HEK293 (cell line): ENCODE results near the gene C2CD2L.

Experiments
- CTCF ChIA-PET: fragments of 350-600 bp; formaldehyde crosslinking; extraction: SDS; loops from one replicate; lab custom pipeline; 2021; ENCODE audit warnings: antibody characterized with exemption; lab: Yijun Ruan, JAX
- POLR2A ChIA-PET: fragments of 300-600 bp; formaldehyde crosslinking; extraction: SDS; loops from one replicate; lab custom pipeline; 2020; ENCODE audit warnings: antibody characterized with exemption, inconsistent platforms; lab: Yijun Ruan, JAX
- H3K27ac ChIP-seq: fragments of 200-500 bp; sonication (Bioruptor generic); 2 replicates; pipeline ENCODE4 v1.5.1; 2014; ENCODE audit warnings: low read depth, low read length, control low read depth, inconsistent platforms; ENCODE audit errors: extremely low read depth
- H3K36me3 ChIP-seq, 2 experiments: fragments of 200-500 bp in 1 of 2; sonication (Bioruptor generic) in 1 of 2; 1 replicate in 1 of 2; 2 replicates in 1 of 2; pipeline ENCODE4 v1.5.1; 2014 to 2017; ENCODE audit warnings: inconsistent platforms in 2 of 2, low read length in 2 of 2; ENCODE audit not compliant: control insufficient read depth in 2 of 2, insufficient read depth in 1 of 2
- H3K4me1 ChIP-seq: fragments of 200-500 bp; sonication (Bioruptor generic); 2 replicates; pipeline ENCODE4 v1.5.1; 2014; ENCODE audit warnings: mild to moderate bottlenecking, low read length, inconsistent platforms; ENCODE audit not compliant: control insufficient read depth, insufficient read depth
- H3K4me3 ChIP-seq: 2 replicates; pipeline ENCODE4 v1.5.1; 2011; ENCODE audit warnings: low read depth, mild to moderate bottlenecking, control low read depth, low read length, moderate library complexity
- H3K9me3 ChIP-seq: fragments of 200-500 bp; sonication (Bioruptor generic); 2 replicates; pipeline ENCODE4 v1.5.1; 2014; ENCODE audit warnings: low read depth, low read length, inconsistent platforms; ENCODE audit not compliant: control insufficient read depth, insufficient read depth
- ELK4 ChIP-seq: IDR thresholded peaks from 2 replicates; pipeline ENCODE4 v1.6.1; 2011; ENCODE audit warnings: mild to moderate bottlenecking, low read depth, low read length, borderline replicate concordance
- FEZF1 ChIP-seq: fragments of 450-650 bp; formaldehyde crosslinking; IDR thresholded peaks from 2 replicates; pipeline ENCODE4 v1.5.1; 2016; ENCODE audit warnings: missing biosample characterization, missing genetic modification characterization
- KLF7 ChIP-seq: fragments of 450-650 bp; formaldehyde crosslinking; IDR thresholded peaks from 2 replicates; pipeline ENCODE4 v1.5.1; 2016; ENCODE audit warnings: missing biosample characterization, missing genetic modification characterization, borderline replicate concordance
- SCRT2 ChIP-seq: fragments of 450-650 bp; formaldehyde crosslinking; IDR thresholded peaks from 2 replicates; pipeline ENCODE4 v1.5.1; 2016; ENCODE audit warnings: missing biosample characterization, missing genetic modification characterization
- YY1 ChIP-seq: fragments of 450-650 bp; formaldehyde crosslinking; IDR thresholded peaks from 2 replicates; pipeline ENCODE4 v1.5.1; 2018; ENCODE audit warnings: missing biosample characterization, missing genetic modification characterization
- ZBTB11 ChIP-seq: fragments of 450-650 bp; formaldehyde crosslinking; conservative IDR thresholded peaks from 2 replicates; pipeline ENCODE4 v1.5.1; 2016; ENCODE audit warnings: low read depth, missing biosample characterization, missing genetic modification characterization
- ZBTB48 ChIP-seq: fragments of 450-650 bp; formaldehyde crosslinking; IDR thresholded peaks from 2 replicates; pipeline ENCODE4 v1.5.1; 2016; ENCODE audit warnings: missing biosample characterization, missing genetic modification characterization
- ZEB2 ChIP-seq: fragments of 450-650 bp; formaldehyde crosslinking; IDR thresholded peaks from 2 replicates; pipeline ENCODE4 v1.5.1; 2016; ENCODE audit warnings: missing biosample characterization, missing genetic modification characterization
- ZFP37 ChIP-seq: fragments of 450-650 bp; formaldehyde crosslinking; IDR thresholded peaks from 2 replicates; pipeline ENCODE4 v1.5.1; 2016; ENCODE audit warnings: missing biosample characterization, missing genetic modification characterization
- ZNF10 ChIP-seq: fragments of 450-650 bp; formaldehyde crosslinking; IDR thresholded peaks from 2 replicates; pipeline ENCODE4 v1.5.1; 2017; ENCODE audit warnings: missing biosample characterization, missing genetic modification characterization
- ZNF23 ChIP-seq: fragments of 450-650 bp; formaldehyde crosslinking; IDR thresholded peaks from 2 replicates; pipeline ENCODE4 v1.5.1; 2016; ENCODE audit warnings: missing biosample characterization, missing genetic modification characterization, borderline replicate concordance
- ZNF37A ChIP-seq: fragments of 450-650 bp; IDR thresholded peaks from 2 replicates; pipeline ENCODE4 v1.5.1; 2018; ENCODE audit warnings: missing biosample characterization, missing genetic modification characterization
- ZNF398 ChIP-seq: fragments of 450-650 bp; formaldehyde crosslinking; IDR thresholded peaks from 2 replicates; pipeline ENCODE4 v1.5.1; 2017; ENCODE audit warnings: missing biosample characterization, missing genetic modification characterization
- ZNF549 ChIP-seq: fragments of 450-650 bp; IDR thresholded peaks from 2 replicates; pipeline ENCODE4 v1.5.1; 2018; ENCODE audit warnings: missing biosample characterization, missing genetic modification characterization, mild to moderate bottlenecking, inconsistent platforms, moderate library complexity
- ZNF621 ChIP-seq: fragments of 450-650 bp; formaldehyde crosslinking; IDR thresholded peaks from 2 replicates; pipeline ENCODE4 v1.5.1; 2017; ENCODE audit warnings: missing biosample characterization, missing genetic modification characterization
- ZNF624 ChIP-seq: fragments of 450-650 bp; formaldehyde crosslinking; IDR thresholded peaks from 2 replicates; pipeline ENCODE4 v1.5.1; 2017; ENCODE audit warnings: missing biosample characterization, missing genetic modification characterization
- ZNF664 ChIP-seq: fragments of 450-650 bp; formaldehyde crosslinking; IDR thresholded peaks from 2 replicates; pipeline ENCODE4 v1.5.1; 2016; ENCODE audit warnings: missing biosample characterization, missing genetic modification characterization
- TF ChIP-seq, protein P1 (sequence below): fragments of 450-650 bp; formaldehyde crosslinking; IDR thresholded peaks from 2 replicates; pipeline ENCODE4 v1.5.1; 2016; ENCODE audit warnings: missing biosample characterization, missing genetic modification characterization
- TF ChIP-seq, protein P2 (sequence below): fragments of 450-650 bp; formaldehyde crosslinking; IDR thresholded peaks from 2 replicates; pipeline ENCODE4 v1.5.1; 2016; ENCODE audit warnings: missing biosample characterization, missing genetic modification characterization, borderline replicate concordance

The C2CD2L gene

GRCh38 chr11:119147604-119148333, 40.6 kb downstream of the C2CD2L start:
- TF ChIP-seq ZNF23 (tag by site-specific recombination) (no peak), ZNF398 (tag by site-specific recombination) (0 out of 2 replicates have a peak, but pooled peaks have one; percentile 24), ZNF549 (tag by site-specific recombination) (no peak), ZNF664 (tag by site-specific recombination) (peak; percentile 88), KLF7 (tag by site-specific recombination) (no peak), ZNF10 (tag by site-specific recombination) (peak; percentile 82), ZNF621 (tag by site-specific recombination) (no peak), SCRT2 (tag by site-specific recombination) (peak; percentile 37; the same call in 1 of the 2 replicates), ZBTB48 (tag by site-specific recombination) (peak; percentile 75; the same call in 1 of the 2 replicates)
- TF ChIP-seq, protein P1, sequence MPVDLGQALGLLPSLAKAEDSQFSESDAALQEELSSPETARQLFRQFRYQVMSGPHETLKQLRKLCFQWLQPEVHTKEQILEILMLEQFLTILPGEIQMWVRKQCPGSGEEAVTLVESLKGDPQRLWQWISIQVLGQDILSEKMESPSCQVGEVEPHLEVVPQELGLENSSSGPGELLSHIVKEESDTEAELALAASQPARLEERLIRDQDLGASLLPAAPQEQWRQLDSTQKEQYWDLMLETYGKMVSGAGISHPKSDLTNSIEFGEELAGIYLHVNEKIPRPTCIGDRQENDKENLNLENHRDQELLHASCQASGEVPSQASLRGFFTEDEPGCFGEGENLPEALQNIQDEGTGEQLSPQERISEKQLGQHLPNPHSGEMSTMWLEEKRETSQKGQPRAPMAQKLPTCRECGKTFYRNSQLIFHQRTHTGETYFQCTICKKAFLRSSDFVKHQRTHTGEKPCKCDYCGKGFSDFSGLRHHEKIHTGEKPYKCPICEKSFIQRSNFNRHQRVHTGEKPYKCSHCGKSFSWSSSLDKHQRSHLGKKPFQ (tag by site-specific recombination), result 0 out of 2 replicates have a peak, but pooled peaks have one; percentile 26
- TF ChIP-seq, protein P2, sequence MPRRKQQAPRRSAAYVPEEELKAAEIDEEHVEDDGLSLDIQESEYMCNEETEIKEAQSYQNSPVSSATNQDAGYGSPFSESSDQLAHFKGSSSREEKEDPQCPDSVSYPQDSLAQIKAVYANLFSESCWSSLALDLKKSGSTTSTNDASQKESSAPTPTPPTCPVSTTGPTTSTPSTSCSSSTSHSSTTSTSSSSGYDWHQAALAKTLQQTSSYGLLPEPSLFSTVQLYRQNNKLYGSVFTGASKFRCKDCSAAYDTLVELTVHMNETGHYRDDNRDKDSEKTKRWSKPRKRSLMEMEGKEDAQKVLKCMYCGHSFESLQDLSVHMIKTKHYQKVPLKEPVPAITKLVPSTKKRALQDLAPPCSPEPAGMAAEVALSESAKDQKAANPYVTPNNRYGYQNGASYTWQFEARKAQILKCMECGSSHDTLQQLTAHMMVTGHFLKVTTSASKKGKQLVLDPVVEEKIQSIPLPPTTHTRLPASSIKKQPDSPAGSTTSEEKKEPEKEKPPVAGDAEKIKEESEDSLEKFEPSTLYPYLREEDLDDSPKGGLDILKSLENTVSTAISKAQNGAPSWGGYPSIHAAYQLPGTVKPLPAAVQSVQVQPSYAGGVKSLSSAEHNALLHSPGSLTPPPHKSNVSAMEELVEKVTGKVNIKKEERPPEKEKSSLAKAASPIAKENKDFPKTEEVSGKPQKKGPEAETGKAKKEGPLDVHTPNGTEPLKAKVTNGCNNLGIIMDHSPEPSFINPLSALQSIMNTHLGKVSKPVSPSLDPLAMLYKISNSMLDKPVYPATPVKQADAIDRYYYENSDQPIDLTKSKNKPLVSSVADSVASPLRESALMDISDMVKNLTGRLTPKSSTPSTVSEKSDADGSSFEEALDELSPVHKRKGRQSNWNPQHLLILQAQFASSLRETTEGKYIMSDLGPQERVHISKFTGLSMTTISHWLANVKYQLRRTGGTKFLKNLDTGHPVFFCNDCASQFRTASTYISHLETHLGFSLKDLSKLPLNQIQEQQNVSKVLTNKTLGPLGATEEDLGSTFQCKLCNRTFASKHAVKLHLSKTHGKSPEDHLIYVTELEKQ (tag by site-specific recombination), result no peak
- CTCF ChIA-PET, result interaction anchor here (0.6 to 1.3 kb wide), 6 partner anchors 13 to 274 kb away, joined by 3 to 7 read pairs (median 4); no protein-coding TSS in a partner anchor
- H3K4me3 ChIP-seq, result no peak overlapping the region
- no peaks in the 10 kb centered on the region for H3K9me3 ChIP-seq
- H3K27ac ChIP-seq, result no peak overlapping the region
- no peaks in the 10 kb centered on the region for H3K4me1 ChIP-seq
- peaks cover 0 to 6% of the 10 kb centered on the region in 2 experiments; a peak in 1 of 3 replicates for H3K36me3 ChIP-seq
- POLR2A ChIA-PET, result interaction anchor here (0.6 to 1.8 kb wide), 4 partner anchors 22 to 216 kb away, joined by 3 to 6 read pairs (median 3); partner anchors contain the start of gene MCAM

DNA sequence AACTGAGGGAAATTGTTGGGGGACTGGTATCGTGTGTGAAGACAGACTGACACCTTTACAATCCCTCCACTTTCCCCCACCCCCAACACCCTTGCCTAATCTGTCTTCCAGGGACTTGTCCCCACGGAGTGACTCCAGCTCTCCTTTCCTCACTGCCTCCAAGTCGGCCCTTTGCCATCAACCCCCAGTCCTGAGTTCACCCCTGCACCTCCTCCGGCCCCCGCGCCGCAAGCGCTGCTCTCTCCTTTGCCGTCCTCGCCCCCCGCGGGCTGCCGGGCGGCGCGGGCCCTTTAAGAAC, 41.5 kb downstream of the C2CD2L start:
- POLR2A ChIA-PET, result interaction anchor here (1.0 to 1.8 kb wide), 2 partner anchors 21 to 168 kb away, joined by 3 to 6 read pairs; partner anchors contain the start of gene MCAM
- Histone ChIP-seq H3K27ac (no peak overlapping the region; the same call in 1 of the 2 replicates), H3K36me3 (peaks cover 0 to 6% of the 10 kb centered on the region in 2 experiments; a peak in 1 of 3 replicates), H3K9me3 (no peaks in the 10 kb centered on the region), H3K4me1 (no peaks in the 10 kb centered on the region), H3K4me3 (peak overlapping the region; percentile 56)
- CTCF ChIA-PET, result interaction anchor here (0.6 to 1.3 kb wide), 4 partner anchors 21 to 159 kb away, joined by 3 to 4 read pairs (median 4); no protein-coding TSS in a partner anchor
- no peak for TF ChIP-seq ZBTB11 (tag by site-specific recombination)
- no peak for TF ChIP-seq YY1
- TF ChIP-seq ZFP37 (tag by site-specific recombination), result no peak
- TF ChIP-seq ZNF37A (tag by site-specific recombination), result no peak
- no peak for TF ChIP-seq ELK4
- TF ChIP-seq ZEB2 (tag by site-specific recombination), result peak; percentile 52; the same call in 1 of the 2 replicates
- peak; percentile 52 for TF ChIP-seq ZNF398 (tag by site-specific recombination)
- TF ChIP-seq FEZF1 (tag by site-specific recombination), result no peak
- TF ChIP-seq ZNF624, result no peak
